ENCODE data around the gene FAM13A. TPM values are rescaled to one million over a fixed set of nuclear protein-coding genes. Genes with fewer than 3 reads are reported as not detected.

The FAM13A gene
- total RNA-seq, 2 experiments from 2014 or later, result 5.0 to 5.1 TPM

DNA sequence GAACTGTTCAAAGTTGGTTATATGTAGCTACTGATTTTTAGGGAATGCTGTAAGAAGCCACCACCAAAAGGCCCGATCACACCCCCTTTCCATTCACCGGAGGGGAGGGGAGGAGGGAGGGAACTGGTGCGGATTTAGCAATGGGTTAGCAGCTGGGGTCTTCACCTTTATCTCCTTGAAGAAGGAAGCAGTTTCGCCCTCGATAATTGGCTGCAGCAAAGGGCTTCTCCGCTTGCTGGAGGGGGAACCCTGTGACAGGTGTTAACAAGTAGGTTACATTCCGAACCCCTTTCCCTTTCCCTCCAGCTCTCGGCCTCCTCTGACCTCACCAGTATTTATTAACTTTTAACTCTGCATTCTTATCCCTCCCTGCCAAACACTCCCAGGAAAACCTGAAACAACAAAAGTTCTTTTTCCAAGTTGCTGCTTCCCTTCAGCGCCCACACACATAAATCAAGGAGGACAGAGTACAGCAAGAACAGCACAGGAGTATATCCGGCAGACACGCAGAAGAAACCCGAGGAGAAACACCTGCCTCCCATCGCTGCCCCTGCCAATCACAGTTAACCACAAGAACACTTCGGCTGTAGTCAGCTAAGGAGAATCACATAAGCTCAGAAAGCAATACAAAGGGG, 319.6 kb downstream of the FAM13A start:
- POLR2A ChIA-PET, result no interaction called here

DNA sequence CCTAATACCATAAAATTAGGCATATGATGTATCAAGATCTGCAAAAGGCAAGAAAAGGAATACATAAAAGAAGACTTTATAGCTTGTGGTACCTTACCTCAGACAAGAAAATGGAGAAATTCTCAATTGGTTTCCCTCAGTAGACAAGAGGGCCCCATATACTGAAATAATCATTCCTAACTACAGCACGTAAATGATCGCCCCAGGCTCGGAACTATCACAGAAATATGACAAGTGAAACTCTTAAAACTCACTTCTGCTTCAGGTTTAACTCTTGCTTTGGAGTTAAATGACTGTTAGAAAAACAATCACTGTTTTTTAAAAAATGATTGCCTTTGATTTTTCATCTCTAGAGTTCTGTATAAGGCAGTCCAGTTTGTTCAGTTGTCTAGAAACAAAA, 320.7 kb downstream of the FAM13A start:
- no peak for DNase-seq
- no peak overlapping the region for H3K27ac Mint-ChIP-seq
- H3K27me3 Mint-ChIP-seq, result no peaks in the 10 kb centered on the region
- H3K36me3 Mint-ChIP-seq (ENCODE audit: low read depth), result no peaks in the 10 kb centered on the region
- intact Hi-C loops (cut with DNase I, micrococcal nuclease), result no loop called here
- POLR2A ChIA-PET, result no interaction called here
- CTCF ChIA-PET, result interaction anchor here (0.8 to 1.6 kb wide), 2 partner anchors 18 to 80 kb away, joined by 3 to 8 read pairs; no protein-coding TSS in a partner anchor
- H3K9me3 Mint-ChIP-seq (ENCODE audit: low read depth), result no peaks in the 10 kb centered on the region
- H3K4me1 Mint-ChIP-seq, result peaks cover 18% of the 10 kb centered on the region
- H3K4me3 Mint-ChIP-seq, result no peak overlapping the region
- no peak for ATAC-seq

More for the DNA sequence above, 319.6 kb downstream of the FAM13A start:
- Mint-ChIP-seq H3K36me3 (ENCODE audit: low read depth) (no peaks in the 10 kb centered on the region), H3K27me3 (no peaks in the 10 kb centered on the region), H3K4me3 (peak overlapping the region; percentile 48), H3K9me3 (ENCODE audit: low read depth) (no peaks in the 10 kb centered on the region), H3K4me1 (peaks cover 18% of the 10 kb centered on the region), H3K27ac (peak overlapping the region; percentile 55)
- DNase-seq (peak; percentile 55), ATAC-seq (peak; percentile 84)
- CTCF ChIA-PET, result interaction anchor here (0.6 to 1.6 kb wide), 4 partner anchors 9 to 286 kb away, joined by 3 to 8 read pairs (median 3); no protein-coding TSS in a partner anchor
- intact Hi-C loops (cut with DNase I, micrococcal nuclease), result no loop called here

DNA sequence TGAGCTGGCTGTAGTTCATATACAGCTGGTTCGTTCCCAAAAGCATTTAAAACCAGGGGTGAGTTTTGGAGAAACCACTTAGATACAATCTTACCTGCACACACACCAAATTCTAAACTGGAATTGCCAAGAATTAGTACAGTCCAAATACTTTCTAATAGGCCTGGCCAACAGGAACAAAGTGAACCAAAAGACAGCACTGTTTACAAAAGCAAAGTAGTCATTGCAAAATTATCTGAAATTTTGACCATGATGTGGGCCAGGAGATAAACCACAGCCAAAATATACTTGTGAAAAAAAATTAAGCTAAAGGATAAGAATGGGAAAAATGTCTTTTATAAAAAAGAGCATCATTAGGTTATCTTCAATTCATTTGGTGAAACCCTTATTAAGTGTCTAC, 321.4 kb downstream of the FAM13A start:
- ChIA-PET POLR2A (no interaction called here), CTCF (interaction anchor here (0.6 to 1.6 kb wide), 6 partner anchors 19 to 255 kb away, joined by 3 to 8 read pairs (median 4); no protein-coding TSS in a partner anchor)
- ATAC-seq (no peak), DNase-seq (no peak)
- Mint-ChIP-seq H3K36me3 (ENCODE audit: low read depth) (peaks cover 3% of the 10 kb centered on the region), H3K27me3 (no peaks in the 10 kb centered on the region), H3K4me3 (no peak overlapping the region), H3K27ac (no peak overlapping the region), H3K4me1 (peaks cover 18% of the 10 kb centered on the region), H3K9me3 (ENCODE audit: low read depth) (no peaks in the 10 kb centered on the region)
- intact Hi-C loops (cut with DNase I, micrococcal nuclease), result no loop called here

DNA sequence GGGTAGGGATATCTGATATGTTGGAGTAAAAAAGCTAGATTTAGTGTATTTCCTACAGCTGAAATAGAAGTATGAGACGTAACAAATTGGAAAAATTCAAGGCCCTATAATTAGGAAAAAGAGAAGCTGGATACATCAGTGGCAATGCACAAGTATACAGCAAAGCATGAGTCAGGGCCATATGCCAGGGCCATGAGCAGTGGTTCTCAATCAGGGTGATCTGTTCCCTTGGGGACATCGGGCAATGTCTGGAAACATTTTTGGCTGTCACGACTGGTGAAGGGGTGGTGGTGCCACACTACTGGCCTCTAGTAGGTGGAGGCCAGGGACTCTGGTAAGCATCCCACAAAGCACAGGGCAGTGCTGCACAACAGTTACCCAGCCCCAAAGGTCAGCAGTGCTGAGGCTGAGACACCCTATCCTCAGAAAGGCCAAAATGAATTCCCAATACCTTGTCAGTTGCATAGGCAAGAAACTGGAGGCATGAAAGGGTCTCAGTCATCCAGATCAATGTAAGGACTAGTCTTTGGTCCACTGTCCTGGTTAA, 322.5 kb downstream of the FAM13A start:
- Mint-ChIP-seq H3K36me3 (ENCODE audit: low read depth) (peaks cover 6% of the 10 kb centered on the region), H3K9me3 (ENCODE audit: low read depth) (no peaks in the 10 kb centered on the region), H3K4me3 (no peak overlapping the region), H3K27me3 (no peaks in the 10 kb centered on the region), H3K4me1 (peaks cover 18% of the 10 kb centered on the region), H3K27ac (no peak overlapping the region)
- no peak for ATAC-seq
- intact Hi-C loops (cut with DNase I, micrococcal nuclease), result no loop called here
- no peak for DNase-seq
- CTCF ChIA-PET, result interaction anchor here (0.8 to 1.3 kb wide), 2 partner anchors 9 to 61 kb away, joined by 4 to 5 read pairs; no protein-coding TSS in a partner anchor
- POLR2A ChIA-PET, result no interaction called here

DNA sequence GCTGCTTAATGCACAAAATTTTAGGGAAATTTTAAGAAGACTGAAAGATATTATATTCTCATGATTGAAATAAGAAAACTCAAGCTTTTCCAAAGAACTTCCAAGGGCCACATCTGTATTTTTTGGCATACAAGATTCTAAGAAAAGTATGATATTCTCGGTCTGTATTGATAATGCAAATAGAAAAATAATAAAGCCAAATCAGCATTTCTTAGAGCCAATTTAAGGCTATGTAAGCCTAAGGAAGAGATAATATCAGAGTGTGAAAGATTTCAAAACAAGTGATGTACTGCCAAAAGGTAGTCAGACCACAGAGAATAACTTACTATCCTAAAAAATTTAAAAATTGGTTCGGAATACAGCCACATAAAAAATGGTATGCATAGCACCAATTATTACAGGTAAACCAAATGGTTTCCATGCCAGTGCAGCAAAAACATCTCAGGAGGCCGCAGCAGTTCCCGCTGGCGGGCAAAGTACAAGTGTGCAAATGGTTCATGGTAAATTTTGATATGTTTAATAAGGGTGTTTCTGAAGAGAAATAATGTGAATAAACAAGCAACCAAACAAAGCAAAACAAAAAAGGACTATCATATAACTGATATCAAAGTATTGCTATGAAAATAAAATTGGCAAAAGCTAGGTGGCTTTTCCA, 324.1 kb downstream of the FAM13A start:
- Mint-ChIP-seq H3K36me3 (ENCODE audit: low read depth) (peaks cover 7% of the 10 kb centered on the region), H3K4me3 (no peak overlapping the region), H3K4me1 (peaks cover 10% of the 10 kb centered on the region), H3K27me3 (no peaks in the 10 kb centered on the region), H3K9me3 (ENCODE audit: low read depth) (no peaks in the 10 kb centered on the region), H3K27ac (no peak overlapping the region)
- DNase-seq (no peak), ATAC-seq (no peak)
- POLR2A ChIA-PET, result no interaction called here
- CTCF ChIA-PET, result interaction anchor here (0.6 kb wide), 2 partner anchors 175 to 758 kb away, joined by 3 read pairs; no protein-coding TSS in a partner anchor
- intact Hi-C loops (cut with DNase I, micrococcal nuclease), result no loop called here

DNA sequence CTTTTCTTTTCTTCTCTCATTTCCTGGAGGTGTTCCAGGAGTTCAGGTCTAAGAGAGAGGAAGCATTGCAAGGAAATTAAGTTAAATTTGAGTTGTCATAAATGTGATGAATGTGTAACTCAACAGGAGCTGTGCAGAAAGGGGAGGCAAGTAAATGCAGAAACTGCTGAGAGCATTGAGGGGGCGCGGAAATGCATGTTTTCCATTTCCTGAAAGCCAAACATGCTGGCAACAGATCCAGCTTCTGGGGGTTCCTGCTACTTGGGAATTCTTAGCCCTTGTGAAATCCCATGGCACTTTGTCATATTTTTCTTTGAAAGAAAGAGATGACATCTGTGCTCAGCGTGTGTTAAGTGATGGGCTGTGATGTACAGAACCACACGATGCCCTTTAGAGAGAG, 325.6 kb downstream of the FAM13A start:
- Mint-ChIP-seq H3K9me3 (ENCODE audit: low read depth) (no peaks in the 10 kb centered on the region), H3K4me1 (no peaks in the 10 kb centered on the region), H3K27ac (no peak overlapping the region), H3K27me3 (no peaks in the 10 kb centered on the region), H3K36me3 (ENCODE audit: low read depth) (peaks cover 9% of the 10 kb centered on the region), H3K4me3 (no peak overlapping the region)
- intact Hi-C loops (cut with DNase I, micrococcal nuclease), result no loop called here
- no peak for DNase-seq
- no peak for ATAC-seq
- POLR2A ChIA-PET, result no interaction called here
- CTCF ChIA-PET, result interaction anchor here (0.6 to 1.1 kb wide), 2 partner anchors 19 to 61 kb away, joined by 3 to 4 read pairs; no protein-coding TSS in a partner anchor

DNA sequence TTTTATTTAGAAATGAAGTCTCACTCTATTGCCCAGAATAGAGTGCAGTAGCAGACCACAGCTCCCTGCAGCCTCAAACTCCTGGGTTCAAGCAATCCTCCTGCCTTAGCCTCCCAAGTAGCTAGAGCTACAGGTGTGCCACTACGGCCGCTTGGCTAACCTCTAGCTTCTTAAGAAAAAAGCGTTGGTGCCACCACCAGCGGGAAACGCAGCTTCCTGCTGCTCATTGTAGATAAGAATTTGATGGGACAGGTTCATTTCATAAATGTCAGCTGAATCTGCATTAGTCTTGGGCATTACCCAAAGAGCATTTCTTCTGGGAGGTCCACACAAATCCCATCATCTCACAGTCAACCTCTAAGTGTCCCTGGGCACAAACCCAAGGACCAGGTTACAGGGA, 326.2 kb downstream of the FAM13A start:
- Mint-ChIP-seq H3K4me1 (no peaks in the 10 kb centered on the region), H3K27me3 (no peaks in the 10 kb centered on the region), H3K36me3 (ENCODE audit: low read depth) (peaks cover 9% of the 10 kb centered on the region), H3K4me3 (no peak overlapping the region), H3K9me3 (ENCODE audit: low read depth) (no peaks in the 10 kb centered on the region), H3K27ac (no peak overlapping the region)
- intact Hi-C loops (cut with DNase I, micrococcal nuclease), result no loop called here
- ATAC-seq, result no peak
- POLR2A ChIA-PET, result no interaction called here
- CTCF ChIA-PET, result interaction anchor here (0.6 to 1.1 kb wide), 2 partner anchors 61 to 117 kb away, joined by 3 read pairs; no protein-coding TSS in a partner anchor
- no peak for DNase-seq

DNA sequence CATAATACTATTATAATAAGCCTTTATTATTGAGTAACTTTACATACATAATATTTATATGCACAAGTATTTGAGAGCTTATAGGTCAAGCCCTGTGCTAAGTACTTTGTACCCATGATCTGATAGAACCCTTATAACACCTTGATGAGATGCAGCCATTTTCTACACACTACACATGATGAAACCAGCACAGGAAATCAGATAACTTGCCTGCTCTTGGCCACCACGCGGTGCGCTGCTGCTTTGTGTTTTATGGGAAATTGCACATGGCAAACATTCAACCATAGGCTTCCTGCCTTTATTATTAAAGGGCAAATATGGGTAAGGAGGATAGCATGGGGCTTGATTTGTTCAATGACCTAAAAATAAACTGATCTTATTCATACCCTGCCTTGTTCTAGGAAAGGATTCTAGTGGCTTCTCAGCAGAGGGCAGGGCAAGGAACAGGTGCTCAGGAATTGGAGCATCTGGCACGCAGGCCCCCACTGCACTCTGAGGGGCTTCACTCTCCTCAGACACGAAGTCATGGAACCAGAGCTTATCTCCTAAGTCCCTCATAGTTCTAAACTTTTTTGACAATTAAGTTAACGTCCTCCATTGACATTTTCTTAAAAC, 327.7 kb downstream of the FAM13A start:
- H3K27me3 Mint-ChIP-seq, result no peaks in the 10 kb centered on the region
- H3K4me3 Mint-ChIP-seq, result no peak overlapping the region
- no peak overlapping the region for H3K27ac Mint-ChIP-seq
- H3K4me1 Mint-ChIP-seq, result no peaks in the 10 kb centered on the region
- intact Hi-C loops (cut with DNase I, micrococcal nuclease), result no loop called here
- ChIA-PET POLR2A (no interaction called here), CTCF (no interaction called here)
- H3K9me3 Mint-ChIP-seq (ENCODE audit: low read depth), result no peaks in the 10 kb centered on the region
- DNase-seq (no peak), ATAC-seq (no peak)
- H3K36me3 Mint-ChIP-seq (ENCODE audit: low read depth), result peaks cover 9% of the 10 kb centered on the region

DNA sequence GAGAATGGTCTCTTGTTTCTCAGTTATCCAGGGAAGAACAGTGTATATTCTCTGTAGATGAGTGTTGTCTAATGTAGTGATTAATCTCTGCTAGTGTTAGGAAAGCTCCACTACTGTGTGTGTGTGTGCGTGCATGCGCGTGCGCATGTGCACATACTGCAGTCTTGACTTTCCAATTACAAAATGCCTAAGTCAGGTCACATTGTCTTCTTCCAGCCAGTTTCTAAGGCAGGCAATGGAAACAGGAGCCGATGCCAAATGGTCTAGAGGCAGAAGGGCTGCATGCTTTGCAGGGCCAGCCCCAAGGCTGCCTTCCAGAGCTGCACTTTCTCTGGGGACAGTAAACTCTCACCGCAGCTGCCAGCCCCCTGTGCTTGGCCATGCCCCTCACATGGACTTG, 328.8 kb downstream of the FAM13A start:
- Mint-ChIP-seq H3K9me3 (ENCODE audit: low read depth) (no peaks in the 10 kb centered on the region), H3K27ac (no peak overlapping the region), H3K36me3 (ENCODE audit: low read depth) (peaks cover 9% of the 10 kb centered on the region), H3K4me1 (no peaks in the 10 kb centered on the region), H3K4me3 (no peak overlapping the region), H3K27me3 (no peaks in the 10 kb centered on the region)
- ChIA-PET CTCF (no interaction called here), POLR2A (no interaction called here)
- no peak for ATAC-seq
- DNase-seq, result no peak
- intact Hi-C loops (cut with DNase I, micrococcal nuclease), result no loop called here

DNA sequence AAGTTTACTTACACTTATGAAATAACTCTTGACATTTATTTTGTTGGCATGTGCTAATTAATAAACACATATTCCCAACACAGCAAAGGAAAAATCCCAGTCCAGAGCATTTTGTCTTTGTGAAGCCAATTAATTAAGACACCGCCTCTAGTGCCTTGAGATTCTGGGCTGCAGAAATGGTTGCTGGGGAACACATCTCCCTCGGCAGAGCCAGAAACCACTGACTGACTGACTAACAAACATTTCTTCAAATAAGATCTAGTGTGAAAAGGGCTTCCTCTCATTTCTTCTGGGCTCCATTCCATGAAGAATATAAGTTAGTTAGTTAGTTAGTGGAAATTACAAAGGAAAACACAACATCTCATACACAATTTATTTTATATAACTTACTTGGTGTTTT, 331.0 kb downstream of the FAM13A start:
- H3K36me3 Mint-ChIP-seq (ENCODE audit: low read depth), result peaks cover 12% of the 10 kb centered on the region
- ChIA-PET POLR2A (no interaction called here), CTCF (interaction anchor here (1.3 to 1.6 kb wide), 2 partner anchors 9 to 186 kb away, joined by 4 read pairs; no protein-coding TSS in a partner anchor)
- H3K9me3 Mint-ChIP-seq (ENCODE audit: low read depth), result no peaks in the 10 kb centered on the region
- H3K4me1 Mint-ChIP-seq, result no peaks in the 10 kb centered on the region
- H3K4me3 Mint-ChIP-seq, result no peak overlapping the region
- no peak for DNase-seq
- no peaks in the 10 kb centered on the region for H3K27me3 Mint-ChIP-seq
- intact Hi-C loops (cut with DNase I, micrococcal nuclease), result no loop called here
- ATAC-seq, result no peak
- no peak overlapping the region for H3K27ac Mint-ChIP-seq

DNA sequence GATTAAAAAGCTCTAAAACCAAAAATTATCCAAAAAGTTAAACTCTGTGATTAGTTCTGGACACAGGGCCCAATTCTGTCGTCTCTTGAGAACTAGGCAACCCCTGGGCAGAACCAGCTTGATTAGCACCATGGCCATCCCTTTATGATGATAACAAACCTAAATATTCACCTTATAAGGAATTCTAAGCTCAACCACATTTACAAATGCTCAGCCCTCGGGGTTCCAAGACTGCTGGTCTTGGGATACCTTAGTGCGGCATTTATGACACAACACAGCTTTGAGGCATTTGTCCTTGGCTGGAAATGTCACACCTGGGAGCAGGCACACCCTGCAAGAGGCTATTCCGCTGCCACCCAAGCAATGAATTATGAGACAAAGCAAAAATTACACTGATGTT, 331.8 kb downstream of the FAM13A start:
- DNase-seq, result no peak
- no peaks in the 10 kb centered on the region for H3K27me3 Mint-ChIP-seq
- ATAC-seq, result no peak
- H3K27ac Mint-ChIP-seq, result no peak overlapping the region
- POLR2A ChIA-PET, result no interaction called here
- H3K4me1 Mint-ChIP-seq, result no peaks in the 10 kb centered on the region
- H3K36me3 Mint-ChIP-seq (ENCODE audit: low read depth), result peaks cover 7% of the 10 kb centered on the region
- CTCF ChIA-PET, result interaction anchor here (0.5 to 1.6 kb wide), 4 partner anchors 9 to 598 kb away, joined by 3 to 4 read pairs (median 4); no protein-coding TSS in a partner anchor
- H3K9me3 Mint-ChIP-seq (ENCODE audit: low read depth), result no peaks in the 10 kb centered on the region
- no peak overlapping the region for H3K4me3 Mint-ChIP-seq
- intact Hi-C loops (cut with DNase I, micrococcal nuclease), result no loop called here

All from activated CD4-positive, alpha-beta T cell treated with anti-CD3 and anti-CD28 coated beads for 36 hours (primary cell).